ENCODE data around the gene SLC34A3. TPM values are rescaled to one million over a fixed set of nuclear protein-coding genes. Genes with fewer than 3 reads are reported as not detected.
A peak's percentile ranks its signal among the peaks of the same experiment; 100 is the strongest.
"Not testable (repeated sequence)": the region's sequence is repeated elsewhere in the genome, so short reads cannot be mapped to it uniquely, and the experiment has no call there.

SLC34A3 gene
- total RNA-seq, 1 experiment from 2014 or later, result not detected

DNA sequence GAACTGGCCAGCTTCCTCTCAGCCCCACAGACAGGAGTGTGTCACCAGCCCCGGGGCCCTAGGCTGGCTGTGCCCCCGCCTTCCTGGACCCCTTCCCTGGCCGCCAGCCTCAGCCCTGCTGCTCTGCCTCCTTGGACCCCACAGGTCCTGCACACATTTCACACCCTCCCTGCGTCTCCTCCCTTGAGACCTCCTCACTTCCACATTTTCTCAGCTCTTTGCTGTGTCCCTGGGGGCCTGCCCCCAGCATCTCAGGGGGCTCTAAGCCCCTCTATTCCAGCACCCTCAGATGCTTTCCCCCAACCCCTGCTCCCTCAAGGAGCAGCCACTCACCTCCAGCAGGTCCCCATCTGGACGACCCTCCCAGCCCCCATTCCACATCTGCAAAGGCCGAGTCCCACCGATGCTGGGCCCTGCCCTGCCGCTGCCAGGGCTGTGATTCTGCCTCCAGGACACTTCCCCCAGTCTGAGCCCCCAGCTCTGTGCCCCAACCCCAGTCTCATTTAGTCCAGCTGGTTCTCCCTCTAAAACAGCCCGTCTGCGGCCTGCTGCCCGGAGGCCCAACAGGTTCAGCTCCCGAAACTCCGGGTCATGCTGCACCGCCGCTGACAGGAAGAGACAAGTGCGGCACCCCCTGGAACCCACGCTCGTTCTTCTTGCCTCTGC, 4.2 kb downstream of the SLC34A3 start:
- in situ Hi-C loops (cut with HindIII; ENCODE audit: low pct_unique_long_range_greater_than_20kb, low sequenced_read_pairs), result no loop called here
- no peak for DNase-seq (ENCODE audit: low read depth, low spot score)

DNA sequence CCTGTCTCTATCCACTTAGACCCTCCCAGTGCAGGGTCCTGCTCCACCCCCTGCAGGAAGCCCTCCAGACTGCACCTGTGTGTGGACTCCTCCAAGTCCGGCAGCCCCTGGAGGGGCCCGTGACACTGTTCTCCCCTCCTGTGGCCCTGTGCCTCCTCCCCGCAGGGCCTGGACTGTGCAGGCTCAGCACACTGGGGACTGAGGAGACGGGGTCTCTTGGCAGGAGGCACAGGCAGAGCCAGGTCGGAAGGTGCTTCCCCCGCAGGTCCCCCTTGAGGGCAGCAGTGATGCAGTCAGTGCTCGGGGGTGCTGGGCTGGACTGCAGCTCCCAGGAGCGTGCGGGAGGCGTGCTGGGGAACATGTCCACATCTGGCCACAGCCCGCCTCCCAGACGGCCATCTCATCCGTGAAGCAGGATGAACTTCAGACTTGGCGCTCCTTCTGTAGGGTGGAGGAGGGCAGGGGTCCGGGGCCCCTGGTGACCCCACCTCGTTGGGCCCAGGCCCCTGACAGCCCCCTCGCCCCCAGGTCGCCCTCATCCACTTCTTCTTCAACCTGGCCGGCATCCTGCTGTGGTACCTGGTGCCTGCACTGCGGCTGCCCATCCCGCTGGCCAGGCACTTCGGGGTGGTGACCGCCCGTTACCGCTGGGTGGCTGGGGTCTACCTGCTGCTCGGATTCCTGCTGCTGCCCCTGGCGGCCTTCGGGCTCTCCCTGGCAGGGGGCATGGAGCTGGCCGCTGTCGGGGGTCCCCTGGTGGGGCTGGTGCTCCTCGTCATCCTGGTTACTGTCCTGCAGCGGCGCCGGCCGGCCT, 4.9 kb downstream of the SLC34A3 start:
- in situ Hi-C loops (cut with HindIII; ENCODE audit: low pct_unique_long_range_greater_than_20kb, low sequenced_read_pairs), result no loop called here
- no peak for DNase-seq (ENCODE audit: low read depth, low spot score)

DNA sequence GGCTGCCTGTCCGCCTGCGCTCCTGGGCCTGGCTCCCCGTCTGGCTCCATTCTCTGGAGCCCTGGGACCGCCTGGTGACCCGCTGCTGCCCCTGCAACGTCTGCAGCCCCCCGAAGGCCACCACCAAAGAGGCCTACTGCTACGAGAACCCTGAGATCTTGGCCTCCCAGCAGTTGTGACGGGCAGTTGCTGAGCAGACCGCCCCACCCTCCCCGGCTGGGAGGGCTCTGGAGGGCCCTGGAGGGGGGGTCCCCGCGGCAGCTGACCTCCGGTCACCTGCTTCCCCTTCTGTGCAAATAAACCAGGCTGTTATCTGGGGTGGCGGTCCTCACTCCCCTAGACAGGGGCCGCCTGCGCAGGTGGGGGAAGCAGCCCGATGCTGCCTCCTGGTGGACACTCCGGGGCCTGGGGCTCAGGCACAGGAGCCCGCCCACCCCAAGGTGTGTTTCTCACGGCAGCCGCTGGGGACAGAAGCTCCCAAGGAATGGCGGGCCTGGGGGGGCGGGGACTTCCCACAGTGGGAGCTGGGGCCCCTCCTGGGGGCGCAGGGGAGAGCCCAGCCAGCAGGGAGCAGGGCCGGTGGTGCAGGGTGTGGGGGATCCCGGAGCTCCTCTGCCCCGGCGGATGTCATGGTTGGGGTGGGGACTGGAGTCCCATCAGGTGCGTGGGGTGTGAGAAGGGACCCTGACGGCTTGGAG, 5.7 kb downstream of the SLC34A3 start:
- in situ Hi-C loops (cut with HindIII; ENCODE audit: low pct_unique_long_range_greater_than_20kb, low sequenced_read_pairs), result no loop called here
- peak; percentile 83 for DNase-seq (ENCODE audit: low read depth, low spot score)

DNA sequence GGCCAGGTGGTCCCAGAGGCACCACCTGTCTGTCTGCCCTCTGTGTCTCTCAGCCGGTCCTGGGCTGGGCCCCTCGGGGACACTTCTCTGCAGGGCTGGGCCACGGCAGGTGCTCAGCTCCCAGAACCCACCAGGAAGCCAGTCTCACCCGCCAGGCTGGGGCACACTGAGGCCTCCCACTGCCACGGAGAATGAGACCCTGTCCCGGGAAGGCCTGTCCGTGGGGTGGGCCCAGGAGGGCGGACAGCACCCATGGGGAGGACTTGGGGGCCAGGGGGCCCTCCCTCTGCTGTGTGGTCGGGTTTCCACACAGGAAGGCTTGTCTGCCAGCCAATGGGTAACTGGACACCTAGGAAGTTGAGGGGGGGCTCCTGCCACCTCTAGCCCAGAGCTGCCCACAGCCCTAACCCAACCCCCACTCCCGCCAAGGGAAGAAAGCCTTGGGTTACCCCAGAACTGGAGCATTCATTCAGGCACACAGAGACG, 6.3 kb downstream of the SLC34A3 start:
- no peak for DNase-seq (ENCODE audit: low read depth, low spot score)
- in situ Hi-C loops (cut with HindIII; ENCODE audit: low pct_unique_long_range_greater_than_20kb, low sequenced_read_pairs), result no loop called here

DNA sequence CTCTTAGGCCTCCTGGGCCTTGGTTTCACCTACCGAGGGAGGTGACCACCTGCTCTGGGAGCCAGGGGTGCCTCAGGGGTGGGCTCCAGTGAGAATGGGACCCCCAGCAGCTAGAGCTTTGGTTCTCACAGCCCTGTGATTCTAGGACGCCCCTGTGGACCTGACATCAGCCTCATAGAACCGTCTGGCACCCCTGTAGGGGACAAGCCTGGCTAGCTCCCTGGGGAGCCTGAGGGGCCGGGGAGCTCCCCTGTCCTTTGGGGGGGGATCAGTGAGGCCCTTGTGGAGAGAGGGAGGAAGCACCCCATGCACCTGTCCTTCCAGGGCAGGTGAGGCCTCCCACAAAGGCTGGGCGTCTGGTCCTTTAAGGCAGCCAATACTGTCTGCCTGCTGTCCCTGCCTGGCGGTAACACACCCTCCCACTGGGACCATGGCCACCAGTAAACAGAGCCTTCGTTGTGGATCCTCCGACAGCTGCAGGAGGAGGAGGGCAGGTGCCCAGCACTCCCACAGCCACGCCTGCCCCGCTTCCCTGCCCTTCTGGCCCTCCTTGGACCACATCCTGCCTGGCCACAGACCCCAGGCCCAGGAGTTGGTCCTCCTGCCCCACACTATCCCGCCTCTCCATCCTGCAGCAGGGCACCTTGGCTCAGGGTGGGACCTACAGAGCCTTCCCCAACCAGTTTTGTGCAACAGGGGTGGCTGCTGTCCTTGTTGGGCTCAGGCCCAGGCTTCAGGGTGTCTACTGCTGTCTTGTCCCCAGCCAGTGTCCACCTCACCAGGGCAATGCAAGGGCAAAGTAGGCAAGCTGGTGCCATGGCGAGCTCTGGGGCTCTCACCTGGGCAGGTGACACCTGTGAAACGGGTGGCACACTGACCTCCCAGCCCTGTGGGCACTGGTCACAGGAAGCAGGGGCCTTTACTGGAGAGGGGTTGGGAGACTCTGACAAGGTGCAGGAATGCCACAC, 7.3 kb downstream of the SLC34A3 start:
- in situ Hi-C loops (cut with HindIII; ENCODE audit: low pct_unique_long_range_greater_than_20kb, low sequenced_read_pairs), result no loop called here
- no peak for DNase-seq (ENCODE audit: low read depth, low spot score)

DNA sequence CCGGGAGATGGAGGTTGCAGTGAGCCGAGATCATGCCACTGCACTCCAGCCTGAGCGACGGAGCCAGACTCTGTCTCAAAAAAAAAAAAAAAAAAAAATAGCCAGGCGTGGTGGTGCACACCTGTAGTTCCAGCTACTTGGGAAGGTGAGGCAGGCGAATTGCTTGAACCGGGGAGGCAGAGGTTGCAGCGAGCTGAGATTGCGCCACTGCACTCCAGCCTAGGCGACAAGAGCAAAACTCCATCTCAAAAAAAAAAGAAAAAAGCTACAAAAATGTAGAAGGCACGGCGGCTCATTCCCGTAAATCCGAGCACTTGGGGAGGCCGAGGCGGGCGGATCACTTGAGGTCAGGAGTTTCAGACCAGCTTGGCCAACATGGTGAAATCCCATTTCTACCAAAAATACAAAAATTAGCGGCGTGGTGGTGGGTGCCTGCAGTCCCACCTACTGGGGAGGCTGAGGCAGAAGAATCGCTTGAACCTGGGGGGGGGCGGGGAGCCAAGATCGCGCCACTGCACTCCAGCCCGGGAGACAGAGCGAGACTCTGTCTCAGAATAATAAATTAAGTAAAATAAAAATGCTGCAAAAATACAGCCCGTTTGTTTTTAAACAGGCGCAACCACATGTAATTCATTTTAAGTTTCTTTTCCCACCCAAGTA, 9.0 kb downstream of the SLC34A3 start:
- DNase-seq (ENCODE audit: low read depth, low spot score); in situ Hi-C loops (cut with HindIII; ENCODE audit: low pct_unique_long_range_greater_than_20kb, low sequenced_read_pairs): not testable (repeated sequence)

DNA sequence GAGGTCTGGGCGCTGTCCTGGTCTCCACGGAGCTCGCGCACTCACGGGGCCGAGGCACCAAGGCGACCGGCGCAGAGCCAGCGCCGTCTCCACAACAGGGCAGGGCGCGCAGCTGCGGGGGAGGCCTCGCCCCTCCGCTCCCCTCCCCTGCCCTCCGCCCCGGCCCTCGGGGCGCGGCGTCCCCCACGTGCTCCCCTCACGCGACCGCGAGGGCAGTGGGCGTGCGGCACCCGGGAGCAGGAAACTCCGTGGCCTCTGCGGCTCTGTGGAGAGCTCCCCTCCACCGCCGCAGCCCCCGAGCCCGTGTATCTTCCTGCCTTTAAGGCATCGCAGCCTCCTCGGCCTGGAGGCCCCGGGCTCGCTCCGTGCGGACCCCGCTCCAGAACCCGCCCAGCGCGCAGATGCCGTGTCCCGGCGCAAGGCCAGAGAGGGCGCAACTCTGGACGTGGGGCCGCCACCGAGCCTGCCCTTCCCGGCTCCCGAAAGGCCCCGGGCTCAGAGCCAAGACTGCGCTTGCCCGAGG, 9.7 kb downstream of the SLC34A3 start:
- in situ Hi-C loops (cut with HindIII; ENCODE audit: low pct_unique_long_range_greater_than_20kb, low sequenced_read_pairs), result no loop called here
- peak; percentile 75 for DNase-seq (ENCODE audit: low read depth, low spot score)

DNA sequence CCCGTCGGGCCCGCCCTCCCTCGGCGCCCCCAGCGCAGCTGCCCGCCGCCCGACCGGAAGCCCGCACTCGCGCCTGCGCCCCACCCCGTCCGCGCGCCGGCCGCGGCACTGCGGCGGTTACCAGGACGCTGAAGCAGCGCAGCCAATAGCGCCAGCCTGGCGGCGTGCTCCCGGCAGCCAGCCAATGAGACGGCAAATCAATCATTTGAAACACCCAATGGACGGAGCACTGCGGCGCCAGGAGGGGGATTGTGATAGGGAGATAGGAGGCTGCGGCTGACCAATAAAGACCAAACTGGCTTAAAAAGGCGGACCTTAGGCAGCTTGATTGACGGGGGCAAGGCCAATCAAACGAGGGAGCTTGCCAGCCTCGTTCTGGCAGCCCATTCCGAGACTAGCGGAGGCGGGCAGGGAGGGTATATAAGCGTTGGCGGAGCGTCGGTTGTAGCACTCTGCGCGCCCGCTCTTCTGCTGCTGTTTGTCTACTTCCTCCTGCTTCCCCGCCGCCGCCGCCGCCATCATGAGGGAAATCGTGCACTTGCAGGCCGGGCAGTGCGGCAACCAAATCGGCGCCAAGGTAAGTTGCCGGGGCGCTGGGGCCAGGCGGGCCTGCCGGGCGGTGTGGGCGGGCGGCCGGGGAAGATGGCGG, 10.3 kb downstream of the SLC34A3 start, which contains the start of gene TUBB4B:
Gene TUBB4B, plus strand, starts transcription at position 447 of the 649 bp plus-strand sequence. Its CDS starts 74 bp downstream, at position 521.
- in situ Hi-C loops (cut with HindIII; ENCODE audit: low pct_unique_long_range_greater_than_20kb, low sequenced_read_pairs), result no loop called here

DNA sequence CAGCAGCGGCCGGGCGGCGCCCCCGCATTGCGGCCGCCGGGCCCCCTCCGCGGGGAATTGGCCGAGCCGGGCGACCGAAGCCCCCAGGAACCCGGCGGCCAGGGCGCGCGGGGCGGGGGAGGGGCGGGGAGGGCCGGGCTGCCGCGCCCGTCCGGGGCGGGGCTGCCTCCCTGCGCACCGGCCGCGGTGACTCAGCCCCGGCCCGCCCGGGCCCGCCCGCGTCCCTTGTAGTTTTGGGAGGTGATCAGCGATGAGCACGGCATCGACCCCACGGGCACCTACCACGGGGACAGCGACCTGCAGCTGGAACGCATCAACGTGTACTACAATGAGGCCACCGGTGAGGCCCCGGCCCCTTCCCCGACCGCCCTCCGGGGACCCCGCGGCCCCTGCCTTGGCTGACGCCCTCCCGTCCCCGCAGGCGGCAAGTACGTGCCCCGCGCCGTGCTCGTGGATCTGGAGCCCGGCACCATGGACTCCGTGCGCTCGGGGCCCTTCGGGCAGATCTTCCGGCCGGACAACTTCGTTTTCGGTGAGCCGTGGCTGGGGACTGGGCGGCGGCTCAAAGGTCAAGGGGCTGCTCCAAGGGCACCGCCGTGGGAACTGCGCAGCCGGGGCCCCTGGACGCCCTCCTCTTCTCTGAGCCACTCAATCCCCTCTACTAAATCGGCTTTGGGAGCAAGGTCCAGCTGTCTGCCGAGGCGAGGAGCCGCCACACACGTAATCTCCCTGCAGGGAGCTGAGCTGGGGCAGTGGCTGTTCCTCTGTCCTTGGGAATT, 11.0 kb downstream of the SLC34A3 start:
- DNase-seq (ENCODE audit: low read depth, low spot score), result no peak
- in situ Hi-C loops (cut with HindIII; ENCODE audit: low pct_unique_long_range_greater_than_20kb, low sequenced_read_pairs), result no loop called here

More for the DNA sequence above, 10.3 kb downstream of the SLC34A3 start, which contains the start of gene TUBB4B:
- DNase-seq (ENCODE audit: low read depth, low spot score), result peak; percentile 100

DNA sequence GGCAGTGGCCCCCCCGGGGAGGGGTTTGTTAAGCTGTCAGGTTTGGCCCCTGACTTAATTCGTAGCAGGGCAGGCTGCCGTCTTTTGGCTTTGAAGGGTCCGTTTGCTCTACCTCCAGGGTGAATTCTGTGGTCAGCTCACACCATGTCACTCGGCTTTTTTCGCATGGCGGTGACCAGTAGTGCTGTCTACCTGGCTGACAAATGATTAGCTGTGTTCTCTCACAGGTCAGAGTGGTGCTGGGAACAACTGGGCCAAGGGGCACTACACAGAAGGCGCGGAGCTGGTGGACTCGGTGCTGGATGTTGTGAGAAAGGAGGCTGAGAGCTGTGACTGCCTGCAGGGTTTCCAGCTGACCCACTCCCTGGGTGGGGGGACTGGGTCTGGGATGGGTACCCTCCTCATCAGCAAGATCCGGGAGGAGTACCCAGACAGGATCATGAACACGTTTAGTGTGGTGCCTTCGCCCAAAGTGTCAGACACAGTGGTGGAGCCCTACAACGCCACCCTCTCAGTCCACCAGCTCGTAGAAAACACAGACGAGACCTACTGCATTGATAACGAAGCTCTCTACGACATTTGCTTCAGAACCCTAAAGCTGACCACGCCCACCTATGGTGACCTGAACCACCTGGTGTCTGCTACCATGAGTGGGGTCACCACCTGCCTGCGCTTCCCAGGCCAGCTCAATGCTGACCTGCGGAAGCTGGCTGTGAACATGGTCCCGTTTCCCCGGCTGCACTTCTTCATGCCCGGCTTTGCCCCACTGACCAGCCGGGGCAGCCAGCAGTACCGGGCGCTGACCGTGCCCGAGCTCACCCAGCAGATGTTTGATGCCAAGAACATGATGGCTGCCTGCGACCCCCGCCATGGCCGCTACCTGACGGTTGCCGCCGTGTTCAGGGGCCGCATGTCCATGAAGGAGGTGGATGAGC, 11.8 kb downstream of the SLC34A3 start:
- no peak for DNase-seq (ENCODE audit: low read depth, low spot score)
- in situ Hi-C loops (cut with HindIII; ENCODE audit: low pct_unique_long_range_greater_than_20kb, low sequenced_read_pairs), result no loop called here

DNA sequence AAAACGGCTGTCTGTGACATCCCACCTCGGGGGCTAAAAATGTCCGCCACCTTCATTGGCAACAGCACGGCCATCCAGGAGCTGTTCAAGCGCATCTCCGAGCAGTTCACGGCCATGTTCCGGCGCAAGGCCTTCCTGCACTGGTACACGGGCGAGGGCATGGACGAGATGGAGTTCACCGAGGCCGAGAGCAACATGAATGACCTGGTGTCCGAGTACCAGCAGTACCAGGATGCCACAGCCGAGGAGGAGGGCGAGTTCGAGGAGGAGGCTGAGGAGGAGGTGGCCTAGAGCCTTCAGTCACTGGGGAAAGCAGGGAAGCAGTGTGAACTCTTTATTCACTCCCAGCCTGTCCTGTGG, 12.5 kb downstream of the SLC34A3 start:
- DNase-seq (ENCODE audit: low read depth, low spot score); in situ Hi-C loops (cut with HindIII; ENCODE audit: low pct_unique_long_range_greater_than_20kb, low sequenced_read_pairs): not testable (repeated sequence)

DNA sequence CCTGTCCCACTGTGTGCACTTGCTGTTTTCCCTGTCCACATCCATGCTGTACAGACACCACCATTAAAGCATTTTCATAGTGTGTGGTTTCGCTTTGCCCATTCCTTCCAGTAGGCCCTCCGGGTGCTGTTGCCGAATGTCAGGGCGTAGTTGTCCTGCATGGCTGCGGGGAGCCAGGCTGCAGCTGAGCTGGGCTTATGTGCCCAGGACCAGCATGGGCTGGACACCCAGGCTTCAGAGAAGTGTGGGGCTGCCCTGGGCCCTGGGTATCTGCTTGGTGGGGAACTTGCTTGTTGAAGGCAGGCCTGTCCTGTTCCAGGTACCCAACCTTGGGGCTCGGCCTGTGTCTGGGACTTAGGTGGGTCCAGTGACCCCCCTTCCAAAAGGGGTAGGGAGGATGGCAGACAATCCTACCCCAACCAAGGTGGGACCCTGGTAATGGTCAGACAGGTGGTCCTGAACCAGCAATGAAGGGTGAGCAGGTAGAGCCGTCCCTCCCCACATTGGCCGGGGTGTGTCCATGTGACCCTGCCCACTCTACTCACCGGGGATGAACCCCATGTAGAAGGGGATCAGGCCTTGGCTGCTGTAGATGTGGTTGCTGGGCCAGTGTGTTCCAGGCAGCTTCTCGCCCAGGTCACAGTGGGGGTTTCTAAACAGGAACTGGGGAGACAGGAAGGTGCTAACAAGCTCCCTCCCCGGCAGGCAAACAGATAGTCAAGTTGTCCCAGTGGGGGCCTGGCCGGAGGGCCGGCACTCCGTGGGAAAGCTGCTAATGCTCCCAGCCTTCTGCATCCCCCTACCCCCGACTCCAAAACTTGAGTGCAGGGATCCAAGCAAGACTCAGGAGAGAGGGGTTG, 13.2 kb downstream of the SLC34A3 start:
- no peak for DNase-seq (ENCODE audit: low read depth, low spot score)
- in situ Hi-C loops (cut with HindIII; ENCODE audit: low pct_unique_long_range_greater_than_20kb, low sequenced_read_pairs), result no loop called here

Measured in SK-MEL-5 (cell line).